Adrenal gland (tissue), 5 donors: ENCODE data around the gene PTPRS.

Source experiments
- CTCF ChIP-seq, 6 experiments: fragments of 450-650 bp in 4 of 6; fragments of 200-600 bp in 2 of 6; sonication (generic) in 1 of 6; IDR thresholded peaks; 1 replicate in 5 of 6; 2 replicates in 1 of 6; pipeline versions ENCODE4 v1.5.1 to v1.8.0; 2016 to 2021; ENCODE audit warnings: antibody characterized with exemption in 6 of 6, mild to moderate bottlenecking in 2 of 6, moderate library complexity in 1 of 6
- POLR2A ChIP-seq, 2 donors: fragments of 450-650 bp; IDR thresholded peaks; one replicate each; pipeline ENCODE4 v1.6.1; 2017; ENCODE audit warnings: antibody characterized with exemption in 2 of 2, mild to moderate bottlenecking in 2 of 2, moderate library complexity in 1 of 2
- donor health status: DM: no; HTN: no; CAD: no.

GRCh38 chr19:5324947-5325346, 15.7 kb downstream of the PTPRS start:
- no peak for TF ChIP-seq CTCF (IDR thresholded peaks at IDR 0.05)
- no peak for TF ChIP-seq POLR2A (IDR thresholded peaks at IDR 0.05)
